HT1080 (cell line): Measurements from ENCODE around the gene APOL3. TPM values are rescaled to one million over a fixed set of nuclear protein-coding genes. Genes with fewer than 3 reads are reported as not detected.
"Not testable (repeated sequence)": the region's sequence is repeated elsewhere in the genome, so short reads cannot be mapped to it uniquely, and the experiment has no call there.

Source experiments
- DNase-seq: peaks from one replicate; pipeline ENCODE4 v3.0.0-alpha.2; 2015; ENCODE audit warnings: low read depth
- total RNA-seq: library from RNA; depleted of rRNA; stranded (reverse); fragments of >200 nt; shearing (Covaris generic); gene quantifications from 2 replicates; pipeline ENCODE4 v1.2.3, GENCODE V29; 2014

The APOL3 gene
- total RNA-seq, 1 experiment from 2014 or later = 3.0 TPM

GRCh38 chr22:36193577-36193976 is 33.0 kb upstream of the APOL3 start:
- DNase-seq = no peak

- no peak for DNase-seq
Observed at GRCh38 chr22:36193171-36193570, 32.6 kb upstream of the APOL3 start.

GRCh38 chr22:36192542-36192941 is 32.0 kb upstream of the APOL3 start:
- DNase-seq = no peak

- DNase-seq = no peak
Observed at GRCh38 chr22:36191106-36191836, 30.7 kb upstream of the APOL3 start.

GRCh38 chr22:36187862-36188261 is 27.3 kb upstream of the APOL3 start:
- not testable (repeated sequence) for DNase-seq

GRCh38 chr22:36185828-36186624 is 25.5 kb upstream of the APOL3 start:
- no peak for DNase-seq

- DNase-seq = no peak
Observed at GRCh38 chr22:36184433-36185025, 24.0 kb upstream of the APOL3 start.

- DNase-seq = no peak
Observed at GRCh38 chr22:36183446-36183845, 22.9 kb upstream of the APOL3 start.

- DNase-seq = no peak
Observed at GRCh38 chr22:36182857-36183256, 22.3 kb upstream of the APOL3 start.

GRCh38 chr22:36182056-36182455 is 21.5 kb upstream of the APOL3 start:
- no peak for DNase-seq

GRCh38 chr22:36180928-36181327 is 20.4 kb upstream of the APOL3 start:
- no peak for DNase-seq

GRCh38 chr22:36180038-36180880 is 19.7 kb upstream of the APOL3 start:
- peak; percentile 57 for DNase-seq

GRCh38 chr22:36177160-36177559 is 16.6 kb upstream of the APOL3 start:
- no peak for DNase-seq

GRCh38 chr22:36175892-36176291 is 15.3 kb upstream of the APOL3 start:
- no peak for DNase-seq

GRCh38 chr22:36171941-36172340 is 11.4 kb upstream of the APOL3 start:
- no peak for DNase-seq

- no peak for DNase-seq
Observed at GRCh38 chr22:36166518-36167220, 6.1 kb upstream of the APOL3 start.

- no peak for DNase-seq
Observed at GRCh38 chr22:36166086-36166485, 5.5 kb upstream of the APOL3 start.

GRCh38 chr22:36165141-36165540 is 4.6 kb upstream of the APOL3 start:
- DNase-seq = no peak

- no peak for DNase-seq
Observed at GRCh38 chr22:36164621-36165020, 4.1 kb upstream of the APOL3 start.

GRCh38 chr22:36163497-36163896 is 2.9 kb upstream of the APOL3 start:
- no peak for DNase-seq
